HG03354 (cell line): ENCODE measurements around the gene MIER2.

ENCODE experiments used
- ATAC-seq: cut with Tn5 transposase; IDR thresholded peaks from one replicate; pipeline ENCODE4 v1.9.1; 2021; ENCODE audit warnings: mild to moderate bottlenecking; ENCODE audit not compliant: unreplicated experiment, poor library complexity, severe bottlenecking

The MIER2 gene

DNA sequence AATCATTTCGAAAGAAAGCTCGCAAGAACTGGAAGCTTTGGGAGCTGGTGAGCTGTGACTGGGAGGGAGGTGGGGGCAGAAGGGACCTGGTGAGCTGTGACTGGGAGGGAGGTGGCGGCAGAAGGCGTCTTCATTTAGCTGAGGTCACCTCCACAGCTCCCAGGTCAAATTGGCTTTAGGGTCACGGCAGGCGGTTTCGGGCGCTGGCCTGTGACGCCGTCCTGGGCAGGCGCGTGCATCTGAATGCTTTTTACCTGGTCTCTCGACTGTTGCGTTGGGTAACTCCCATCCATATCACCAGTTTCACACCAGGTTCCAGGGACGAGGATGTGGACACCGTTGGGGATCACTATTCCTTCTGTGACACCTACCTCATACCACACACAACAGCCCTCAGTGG lies 35.2 kb upstream of the MIER2 start:
- ATAC-seq: no peak

DNA sequence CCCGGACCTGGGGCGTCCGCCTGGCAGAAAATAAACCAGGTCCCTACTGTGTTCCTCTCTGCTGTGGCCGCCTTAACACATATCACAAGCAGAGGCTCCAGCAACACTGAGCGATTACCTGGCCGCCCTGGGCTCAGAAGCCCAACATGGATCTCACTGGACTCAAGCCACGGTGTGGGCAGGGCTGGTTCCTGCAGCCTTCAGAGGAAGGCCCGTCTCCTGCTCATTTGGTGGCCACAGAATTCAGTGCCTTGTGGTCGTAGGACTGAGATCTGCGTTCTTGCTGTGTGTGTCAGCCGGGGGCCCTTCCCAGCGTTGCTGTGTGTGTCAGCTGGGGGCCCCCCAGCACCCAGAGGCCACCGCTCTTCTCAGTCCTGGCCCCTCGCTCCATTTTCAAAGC lies 34.1 kb upstream of the MIER2 start:
- ATAC-seq: no peak

- no peak for ATAC-seq
Observed at GRCh38 chr19:377801-378581, 33.4 kb upstream of the MIER2 start.

DNA sequence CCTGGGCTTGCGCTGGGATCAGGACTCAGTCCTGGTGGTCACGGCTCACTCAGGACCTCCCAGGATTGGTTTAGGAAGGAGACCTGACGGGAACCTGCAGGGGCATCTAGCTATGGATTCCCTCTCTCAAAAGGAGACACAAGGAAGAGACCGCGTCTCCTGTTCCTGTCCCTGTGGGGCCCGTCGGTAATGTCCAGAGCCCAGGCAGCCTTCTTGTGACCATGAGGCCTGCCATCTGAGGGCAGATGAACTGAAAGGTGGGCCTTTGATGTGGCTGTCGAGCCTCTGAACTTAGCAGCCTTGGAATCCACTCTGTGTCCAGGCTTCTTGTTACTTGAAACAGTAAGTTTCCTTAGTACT lies 31.5 kb upstream of the MIER2 start:
- no peak for ATAC-seq

DNA sequence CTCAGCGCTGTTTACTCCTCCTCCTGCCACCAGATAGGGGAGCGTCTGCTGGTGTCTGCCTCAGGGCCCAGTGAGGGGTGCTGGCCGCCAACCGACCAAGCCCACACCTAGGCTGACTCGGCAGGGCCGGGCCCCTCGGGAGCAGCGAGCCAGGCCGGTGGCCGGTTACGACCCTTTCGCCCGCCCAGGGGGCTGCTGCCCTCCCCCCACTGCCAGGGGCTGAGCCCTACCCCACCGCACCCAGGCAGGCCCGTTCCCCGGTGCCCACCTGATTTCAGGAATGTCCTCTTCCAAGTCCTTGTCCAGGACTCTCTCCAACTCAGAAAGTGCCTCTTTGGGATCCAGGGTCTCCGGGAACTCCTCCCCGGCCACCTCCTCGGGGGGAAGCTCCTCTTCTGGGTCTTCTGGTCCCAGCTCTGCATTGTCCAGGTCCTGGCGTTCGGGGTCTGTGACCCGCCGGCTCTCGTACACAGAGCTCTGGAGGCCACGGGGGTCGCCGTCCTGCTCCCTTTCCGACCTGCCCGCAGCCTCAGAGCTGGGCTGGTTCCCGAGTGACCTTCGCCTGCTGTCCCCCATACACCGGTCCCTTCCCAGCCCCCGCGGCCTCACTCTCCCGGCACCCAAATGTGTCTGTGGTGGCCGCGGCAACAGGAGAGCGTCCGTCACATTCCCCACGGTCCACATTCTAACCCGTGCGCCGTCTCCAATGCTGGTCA lies 31.0 kb upstream of the MIER2 start:
- ATAC-seq: no peak

- ATAC-seq: no peak
Observed at GRCh38 chr19:374886-375235, 30.3 kb upstream of the MIER2 start.

DNA sequence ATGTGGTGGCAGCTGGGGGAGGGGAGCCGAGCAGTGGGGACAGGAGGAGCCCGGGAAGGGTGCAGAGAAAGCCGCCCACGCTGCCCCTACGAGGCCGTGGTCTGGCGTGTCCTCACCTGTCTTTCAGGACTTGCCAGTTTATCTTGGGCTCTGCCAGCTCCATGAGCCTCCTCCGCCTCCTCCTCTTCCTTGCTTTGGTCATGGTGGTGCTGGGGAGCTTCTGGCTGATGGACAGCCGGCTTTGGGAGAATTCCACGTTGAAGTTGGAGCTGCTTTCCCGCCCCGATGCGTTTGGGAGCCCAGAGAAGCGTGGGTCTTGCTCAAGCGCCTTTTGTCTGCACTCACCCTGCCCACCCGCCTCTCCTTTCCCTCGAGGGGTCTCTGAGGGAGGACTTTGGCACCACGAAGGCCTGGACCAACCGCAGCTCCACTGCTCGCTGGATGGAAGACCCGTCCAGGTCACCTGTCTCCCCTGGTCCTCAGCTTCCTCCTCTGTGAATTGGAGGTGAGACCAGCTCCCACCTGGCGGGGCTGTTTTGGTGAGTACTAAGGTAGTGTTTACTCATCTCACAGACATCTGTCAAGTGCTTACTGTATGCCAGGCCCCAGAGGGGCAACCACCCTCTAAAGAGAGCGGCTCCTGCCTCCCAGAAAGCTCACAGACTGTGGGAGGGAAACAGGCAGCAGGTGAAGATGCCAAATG lies 29.7 kb upstream of the MIER2 start:
- no peak for ATAC-seq

DNA sequence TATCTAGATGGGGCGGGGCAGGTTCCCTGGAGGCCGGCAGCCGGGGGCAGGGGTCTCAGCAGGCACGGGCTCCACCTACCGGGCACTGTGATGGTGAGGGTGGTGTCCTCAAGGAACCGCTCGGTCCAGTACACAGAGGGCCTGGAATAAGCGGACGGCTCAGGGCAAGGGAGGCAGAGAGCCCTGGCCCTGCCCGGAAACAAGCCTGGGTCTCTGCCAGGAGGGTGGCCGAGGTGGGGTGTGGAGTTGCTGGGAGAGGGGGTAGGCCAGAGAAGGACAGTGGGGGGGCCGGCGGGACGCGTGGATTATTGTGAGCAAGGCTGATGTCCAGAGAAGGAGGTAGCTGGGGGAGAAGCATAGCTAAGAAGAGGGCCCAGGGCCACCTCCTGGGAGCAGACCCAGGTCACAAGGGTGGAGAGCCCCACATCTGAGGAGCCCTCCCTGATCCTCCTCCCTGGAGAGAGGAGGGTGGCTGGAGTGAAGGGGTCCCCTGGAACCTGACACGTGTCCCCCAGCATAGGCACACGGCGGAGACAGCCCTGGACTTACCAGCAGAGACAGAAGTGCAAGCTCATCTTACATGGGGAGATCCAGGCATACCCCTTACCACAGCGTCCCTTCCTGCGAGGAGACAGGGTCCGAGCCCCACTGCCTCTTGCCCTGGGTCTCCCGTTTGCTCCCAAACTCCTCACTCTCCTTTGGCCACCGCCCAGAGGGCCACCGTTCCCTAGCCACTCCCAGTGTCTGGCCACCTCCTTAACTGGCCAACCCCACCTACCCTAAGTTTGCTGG lies 29.0 kb upstream of the MIER2 start:
- no peak for ATAC-seq

DNA sequence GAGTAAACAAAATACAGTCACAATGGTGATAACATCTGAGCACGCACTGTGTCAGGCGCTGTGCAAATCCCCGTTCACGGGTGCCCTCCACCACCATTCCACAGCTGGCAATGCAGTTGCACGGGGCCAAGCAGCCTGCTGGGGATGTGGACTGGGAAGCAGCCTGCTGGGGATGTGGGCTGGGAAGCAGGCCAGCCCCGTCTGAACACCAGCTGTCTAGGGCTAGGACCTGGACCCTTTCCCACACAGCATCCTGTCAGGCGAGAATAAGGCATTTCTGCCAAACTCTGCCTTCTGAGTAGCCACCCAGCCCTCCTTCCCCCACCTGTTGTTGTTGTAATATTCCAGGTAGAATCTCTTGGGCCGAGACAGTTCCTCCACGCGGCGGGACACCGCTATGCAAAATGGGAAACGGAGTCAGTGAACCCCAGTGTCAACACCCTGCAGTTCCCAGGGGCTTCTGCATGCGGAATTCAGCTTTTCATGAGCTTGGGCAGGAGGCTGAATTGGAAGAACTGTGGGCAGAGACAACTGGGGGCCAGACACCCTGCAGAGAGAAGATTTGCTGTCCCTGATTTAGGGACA lies 27.8 kb upstream of the MIER2 start:
- no peak for ATAC-seq

DNA sequence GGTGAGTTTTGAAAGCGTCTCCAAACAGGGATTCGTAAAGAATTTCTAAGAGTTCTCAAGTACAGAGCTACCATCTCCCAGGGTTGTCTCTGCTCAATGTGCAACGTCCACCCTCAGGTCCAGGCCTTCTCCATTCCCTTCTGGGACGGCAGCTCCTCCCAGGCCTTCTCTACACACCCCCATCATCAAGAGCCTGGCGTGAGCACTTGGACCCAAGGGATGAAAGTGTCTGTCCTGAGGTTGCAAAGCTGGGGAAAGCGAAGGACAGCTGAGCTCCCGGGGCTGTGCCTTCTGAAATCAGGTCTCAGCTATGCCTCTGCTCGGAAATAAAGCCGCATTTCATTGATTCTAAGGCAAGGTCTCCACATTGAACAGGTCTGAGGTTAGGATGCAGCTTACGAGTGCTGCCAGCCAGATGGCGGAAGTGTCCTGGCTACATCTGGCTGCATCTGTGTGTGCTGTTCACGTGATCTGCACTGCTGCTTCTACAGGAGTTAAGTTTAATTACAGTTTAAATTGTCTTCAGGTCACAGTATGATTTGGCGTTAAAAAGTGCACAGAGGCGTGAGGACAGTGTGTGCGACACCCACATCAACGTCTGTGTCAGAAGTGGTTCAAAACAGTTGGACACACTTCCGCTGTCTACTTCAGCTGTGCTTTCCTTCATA lies 27.0 kb upstream of the MIER2 start:
- no peak for ATAC-seq

- no peak for ATAC-seq
Observed at GRCh38 chr19:370641-371330, 26.2 kb upstream of the MIER2 start.

DNA sequence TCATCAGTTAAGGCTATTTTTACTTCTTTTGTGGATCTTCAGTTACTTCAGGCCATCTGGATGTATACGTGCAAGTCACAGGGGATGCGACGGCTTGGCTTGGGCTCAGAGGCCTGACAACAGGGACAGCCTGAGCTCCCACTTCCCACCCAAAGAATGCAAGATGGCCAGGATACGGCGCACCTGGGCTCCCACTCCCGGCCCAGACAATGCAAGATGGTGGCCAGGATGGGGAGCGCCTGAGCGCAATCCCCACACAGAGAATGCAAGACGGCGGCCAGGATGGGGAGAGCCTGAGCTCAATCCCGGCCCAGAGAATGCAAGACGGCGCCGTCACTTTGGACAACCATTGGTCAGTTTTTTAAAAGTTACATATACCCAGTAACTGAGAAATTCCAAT lies 25.3 kb upstream of the MIER2 start:
- ATAC-seq: no peak

- no peak for ATAC-seq
Observed at GRCh38 chr19:369256-369655, 24.7 kb upstream of the MIER2 start.

GRCh38 chr19:368630-369024 lies 24.0 kb upstream of the MIER2 start:
- ATAC-seq: no peak

- no peak for ATAC-seq
Observed at GRCh38 chr19:367963-368629, 23.5 kb upstream of the MIER2 start.

- ATAC-seq: no peak
Observed at GRCh38 chr19:367561-367960, 23.0 kb upstream of the MIER2 start.

DNA sequence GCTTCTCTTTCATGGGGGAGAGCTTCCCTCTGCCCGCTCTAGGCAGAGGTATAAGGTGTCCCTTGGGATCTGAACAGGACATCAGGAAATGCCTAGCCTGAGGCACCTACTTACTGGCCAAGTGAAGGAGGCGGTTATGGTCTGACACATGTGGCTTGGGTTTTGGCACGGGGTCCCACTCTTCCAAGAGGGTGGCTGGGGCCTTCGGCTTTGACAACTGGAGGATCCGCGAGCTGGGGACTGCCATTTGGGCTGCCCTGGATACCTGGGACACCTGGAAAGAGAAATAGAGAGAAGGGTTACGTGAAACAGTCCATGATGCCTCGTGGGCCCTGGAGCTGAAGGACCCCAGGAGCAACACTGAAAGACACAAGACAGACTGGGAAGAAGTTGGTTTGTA lies 22.4 kb upstream of the MIER2 start:
- no peak for ATAC-seq

DNA sequence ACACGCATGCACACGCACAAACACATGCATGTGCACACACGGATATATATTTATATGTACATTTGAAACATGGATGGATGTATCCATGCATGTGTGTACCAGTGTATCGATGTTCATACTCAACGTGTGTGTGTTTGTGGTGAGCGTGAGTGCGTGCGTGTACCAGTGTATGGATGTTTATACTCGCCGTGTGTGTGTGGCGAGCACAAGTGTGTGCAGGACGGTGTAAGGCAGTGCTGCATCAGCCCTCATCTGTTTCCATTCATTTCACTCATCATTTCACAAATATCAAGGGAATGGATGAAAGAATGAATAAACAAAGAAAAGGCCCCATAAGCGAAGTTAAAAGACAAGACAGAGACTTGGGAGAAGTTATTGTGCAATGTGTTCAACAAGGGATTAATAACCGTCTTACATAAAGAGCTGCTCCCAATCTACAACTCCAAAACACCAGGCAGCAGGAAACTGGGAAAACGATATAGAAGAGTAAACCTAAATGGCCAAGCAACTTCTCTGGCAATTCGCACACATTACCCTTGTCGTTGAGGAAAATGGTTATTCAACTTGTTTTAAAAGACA lies 21.7 kb upstream of the MIER2 start:
- ATAC-seq: no peak
